T-helper 9 cell (primary cell): ENCODE data around the gene SEC24C.
"Not testable (repeated sequence)": the region's sequence is repeated elsewhere in the genome, so short reads cannot be mapped to it uniquely, and the experiment has no call there.

Experiments used
- DNase-seq: peaks from one replicate; pipeline ENCODE4 v3.0.0-alpha.2; 2020

Gene SEC24C

GRCh38 chr10:73731588-73732375 is 12.4 kb upstream of the SEC24C start:
- no peak for DNase-seq

GRCh38 chr10:73732426-73732825 is 11.7 kb upstream of the SEC24C start:
- DNase-seq: no peak

- DNase-seq: no peak
Measured at GRCh38 chr10:73732931-73733623, 11.1 kb upstream of the SEC24C start.

GRCh38 chr10:73734028-73734720 is 10.0 kb upstream of the SEC24C start:
- DNase-seq: no peak

- DNase-seq: no peak
Measured at GRCh38 chr10:73734796-73735305, 9.3 kb upstream of the SEC24C start.

GRCh38 chr10:73740501-73741254 is 3.5 kb upstream of the SEC24C start:
- DNase-seq: not testable (repeated sequence)

GRCh38 chr10:73742454-73742734 is 1.8 kb upstream of the SEC24C start:
- no peak for DNase-seq

GRCh38 chr10:73743327-73743904 is 756 bp upstream of the SEC24C start:
- DNase-seq: no peak

GRCh38 chr10:73744664-73744975 is 448 bp downstream of the SEC24C start:
- DNase-seq: peak; percentile 41

GRCh38 chr10:73746721-73747120 is 2.5 kb downstream of the SEC24C start:
- DNase-seq: no peak

GRCh38 chr10:73750819-73751218 is 6.6 kb downstream of the SEC24C start:
- no peak for DNase-seq

GRCh38 chr10:73756183-73756582 is 12.0 kb downstream of the SEC24C start:
- DNase-seq: no peak

GRCh38 chr10:73758704-73759511 is 14.7 kb downstream of the SEC24C start:
- no peak for DNase-seq

GRCh38 chr10:73759512-73760115 is 15.4 kb downstream of the SEC24C start:
- DNase-seq: peak; percentile 54

- DNase-seq: no peak
Measured at GRCh38 chr10:73761781-73762180, 17.6 kb downstream of the SEC24C start.

GRCh38 chr10:73762915-73763314 is 18.7 kb downstream of the SEC24C start:
- DNase-seq: no peak

GRCh38 chr10:73763343-73763742 is 19.2 kb downstream of the SEC24C start:
- DNase-seq: no peak

GRCh38 chr10:73765066-73765465 is 20.9 kb downstream of the SEC24C start:
- no peak for DNase-seq

- DNase-seq: peak; percentile 54
Measured at GRCh38 chr10:73768881-73769280, 24.7 kb downstream of the SEC24C start.

GRCh38 chr10:73769396-73769795 is 25.2 kb downstream of the SEC24C start:
- DNase-seq: no peak

GRCh38 chr10:73771722-73772280 is 27.6 kb downstream of the SEC24C start:
- peak; percentile 68 for DNase-seq
